Heart left ventricle (tissue), 13 donors: Measurements from ENCODE around the gene USP9Y.

Experiments
- POLR2A ChIP-seq, 2 donors: fragments of 450-650 bp; IDR thresholded peaks; one replicate each; pipeline ENCODE4 v1.6.1; 2017; ENCODE audit warnings: antibody characterized with exemption in 2 of 2, mild to moderate bottlenecking in 2 of 2, moderate library complexity in 2 of 2
- TF ChIP-seq, protein P1 (sequence below), 12 donors: fragments of 200-600 bp; sonication (generic) in 4 of 12; IDR thresholded peaks; one replicate each; pipeline versions ENCODE4 v1.5.0 to v1.8.0; 2018 to 2022; ENCODE audit warnings: antibody characterized with exemption in 12 of 12, mild to moderate bottlenecking in 5 of 12
- donor health status: ischemic (EF 13 %, LVEDD 7.1; RV severe dilation, severe dysfunction).
- donor health status: DM: no; HTN: yes; CAD: no.
- donor health status: DM: no; HTN: no; CAD: no.
- donor health status: ischemic (EF 25% LVEDD 6.9; RV normal size, moderate dysfunction).
- donor health status: ischemic (EF 25% LVEDD 5.7; RV mildly dilated, moderate dysfunction).
- donor health status: ischemic (EF 35%, LVEDD 5.7; RV mildly dilated, moderate dysfunction).
- donor health status: nonischemic (EF 11% LVEDD 7.7; RV severe dilation, severe dysfunction).
- donor health status: DM: yes; HTN: yes; CAD: no.
- donor health status: PGD.
- donor health status: ischemic (EF 29% LVEDD 5.4; RV normal size, mild dysfunction).
- donor health status: nonischemic (EF 23%, LVEDD 6.1; RV moderate dilation, normal function).

DNA sequence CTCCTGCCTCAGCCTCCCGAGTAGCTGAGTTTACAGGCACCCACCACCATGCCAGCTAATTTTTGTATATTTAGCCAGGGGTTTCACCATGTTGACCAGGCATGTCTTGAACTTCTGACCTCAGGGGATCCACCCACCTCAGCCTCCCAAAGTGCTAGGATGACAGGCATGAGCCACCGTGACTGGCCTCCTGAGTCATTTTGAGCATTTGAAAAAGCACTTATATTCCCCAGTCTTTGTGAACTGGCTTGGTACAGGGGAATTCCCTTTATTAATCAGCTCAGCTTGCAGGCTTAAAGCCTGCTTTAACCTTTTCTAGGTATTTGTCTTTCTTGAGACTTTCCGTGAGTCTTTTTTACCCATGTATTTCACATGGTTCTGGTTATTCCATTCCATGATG, 32.6 kb downstream of the USP9Y start:
- TF ChIP-seq, protein P1, sequence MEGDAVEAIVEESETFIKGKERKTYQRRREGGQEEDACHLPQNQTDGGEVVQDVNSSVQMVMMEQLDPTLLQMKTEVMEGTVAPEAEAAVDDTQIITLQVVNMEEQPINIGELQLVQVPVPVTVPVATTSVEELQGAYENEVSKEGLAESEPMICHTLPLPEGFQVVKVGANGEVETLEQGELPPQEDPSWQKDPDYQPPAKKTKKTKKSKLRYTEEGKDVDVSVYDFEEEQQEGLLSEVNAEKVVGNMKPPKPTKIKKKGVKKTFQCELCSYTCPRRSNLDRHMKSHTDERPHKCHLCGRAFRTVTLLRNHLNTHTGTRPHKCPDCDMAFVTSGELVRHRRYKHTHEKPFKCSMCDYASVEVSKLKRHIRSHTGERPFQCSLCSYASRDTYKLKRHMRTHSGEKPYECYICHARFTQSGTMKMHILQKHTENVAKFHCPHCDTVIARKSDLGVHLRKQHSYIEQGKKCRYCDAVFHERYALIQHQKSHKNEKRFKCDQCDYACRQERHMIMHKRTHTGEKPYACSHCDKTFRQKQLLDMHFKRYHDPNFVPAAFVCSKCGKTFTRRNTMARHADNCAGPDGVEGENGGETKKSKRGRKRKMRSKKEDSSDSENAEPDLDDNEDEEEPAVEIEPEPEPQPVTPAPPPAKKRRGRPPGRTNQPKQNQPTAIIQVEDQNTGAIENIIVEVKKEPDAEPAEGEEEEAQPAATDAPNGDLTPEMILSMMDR (IDR thresholded peaks at IDR 0.05): no peak
- no peak for TF ChIP-seq POLR2A (IDR thresholded peaks at IDR 0.05)
